Caco-2 (cell line): Measurements from ENCODE around the gene PDE7B. TPM values are rescaled to one million over a fixed set of nuclear protein-coding genes. Genes with fewer than 3 reads are reported as not detected.
"Not testable (repeated sequence)": the region's sequence is repeated elsewhere in the genome, so short reads cannot be mapped to it uniquely, and the experiment has no call there.

Experiments used
- BruUV-seq: library from RNA; stranded (reverse); fragments of 400-500 nt; replicated peaks from 2 replicates; lab custom pipeline; 2021; lab: Mats Ljungman, UMichigan
- CTCF ChIA-PET: fragments of 300-600 bp; sonication (Branson Sonifier 250); formaldehyde crosslinking; loops from one replicate; lab custom pipeline; 2022; ENCODE audit warnings: antibody characterized with exemption; lab: Charles Lee
- POLR2A ChIA-PET: fragments of 300-600 bp; sonication (Branson Sonifier 250); formaldehyde crosslinking; loops from one replicate; lab custom pipeline; 2022; ENCODE audit warnings: antibody characterized with exemption; lab: Charles Lee
- DNase-seq, 2 experiments: peaks; one replicate each; pipeline versions ENCODE4 v3.0.0 to v3.0.0-alpha.2; 2020 to 2022
- H3K27me3 ChIP-seq: replicated peaks from 2 replicates; pipeline ENCODE4 v1.6.0; 2011; ENCODE audit warnings: low read length; ENCODE audit not compliant: control insufficient read depth, insufficient read depth
- H3K36me3 ChIP-seq: 2 replicates; pipeline ENCODE4 v1.5.1; 2011; ENCODE audit warnings: low read length; ENCODE audit not compliant: control insufficient read depth, insufficient read depth
- H3K4me1 ChIP-seq: fragments of 250-450 bp; sonication (Bioruptor Pico); 2 replicates; pipeline ENCODE4 v1.5.1; 2020; ENCODE audit warnings: mild to moderate bottlenecking
- H3K4me3 ChIP-seq: 2 replicates; pipeline ENCODE4 v1.5.1; 2011; ENCODE audit warnings: low read depth, mild to moderate bottlenecking, control low read depth, low read length
- H3K9me3 ChIP-seq: fragments of 250-450 bp; sonication (Bioruptor Pico); 2 replicates; pipeline ENCODE4 v1.5.1; 2020; ENCODE audit warnings: mild to moderate bottlenecking, moderate library complexity
- H3K27ac Mint-ChIP-seq: one replicate; pipeline ENCODE4 v1.8.0; 2022; ENCODE audit warnings: mixed read lengths; ENCODE audit not compliant: unreplicated experiment
- H3K27me3 Mint-ChIP-seq: one replicate; pipeline ENCODE4 v1.8.0; 2022; ENCODE audit warnings: mixed read lengths; ENCODE audit not compliant: insufficient read depth, unreplicated experiment
- H3K36me3 Mint-ChIP-seq: one replicate; pipeline ENCODE4 v1.8.0; 2022; ENCODE audit warnings: mild to moderate bottlenecking, mixed read lengths; ENCODE audit not compliant: insufficient read depth, unreplicated experiment
- H3K4me1 Mint-ChIP-seq: one replicate; pipeline ENCODE4 v1.8.0; 2022; ENCODE audit warnings: low read depth, mixed read lengths; ENCODE audit not compliant: unreplicated experiment
- H3K4me3 Mint-ChIP-seq: one replicate; pipeline ENCODE4 v1.8.0; 2022; ENCODE audit warnings: mild to moderate bottlenecking, moderate library complexity, mixed read lengths; ENCODE audit not compliant: unreplicated experiment
- H3K9me3 Mint-ChIP-seq: one replicate; pipeline ENCODE4 v1.8.0; 2022; ENCODE audit warnings: mixed read lengths; ENCODE audit not compliant: unreplicated experiment
- intact Hi-C: fragments of 100-400 bp; cut with micrococcal nuclease; formaldehyde crosslinking; loops from one replicate; pipeline ENCODE4 v1.10.0; 2022; ENCODE audit not compliant: unreplicated experiment
- total RNA-seq: library from RNA; stranded (reverse); gene quantifications from 2 replicates; pipeline ENCODE4 v1.2.3, GENCODE V29; 2022
- TF ChIP-seq, protein P1 (sequence below), 2 experiments: fragments of 200-600 bp in 1 of 2; IDR thresholded peaks; 1 replicate in 1 of 2; 2 replicates in 1 of 2; pipeline versions ENCODE4 v1.5.1 to v1.8.0; 2011 to 2022; ENCODE audit warnings: antibody characterized with exemption in 1 of 2, control low read depth in 1 of 2, inconsistent platforms in 1 of 2, low read depth in 1 of 2, low read length in 1 of 2, mild to moderate bottlenecking in 1 of 2, moderate library complexity in 1 of 2; ENCODE audit not compliant: insufficient read depth in 1 of 2, severe bottlenecking in 1 of 2, unreplicated experiment in 1 of 2

Gene PDE7B
- total RNA-seq, 1 experiment from 2014 or later: not detected

DNA sequence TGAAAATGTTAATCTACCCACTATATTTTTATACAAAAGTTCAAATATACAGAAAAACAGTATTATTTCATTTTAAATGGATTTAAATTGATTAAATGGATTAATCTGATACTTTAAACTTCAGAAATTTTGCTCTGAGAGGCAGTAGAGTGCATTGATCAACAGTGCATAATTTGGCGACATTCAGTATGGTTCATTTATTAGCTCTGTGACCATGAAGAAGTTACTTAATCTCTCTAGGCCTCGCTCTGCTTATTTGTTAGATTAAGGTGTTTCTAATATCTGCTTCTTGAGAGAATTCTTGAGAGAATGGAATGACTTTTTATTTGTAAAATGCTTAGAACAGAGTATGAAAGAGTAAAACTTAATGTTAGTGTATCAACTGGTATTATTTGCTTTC is 8.9 kb downstream of the PDE7B start:
- intact Hi-C loops: no loop called here
- no peak overlapping the region for H3K4me3 Mint-ChIP-seq
- POLR2A ChIA-PET: no interaction called here

DNA sequence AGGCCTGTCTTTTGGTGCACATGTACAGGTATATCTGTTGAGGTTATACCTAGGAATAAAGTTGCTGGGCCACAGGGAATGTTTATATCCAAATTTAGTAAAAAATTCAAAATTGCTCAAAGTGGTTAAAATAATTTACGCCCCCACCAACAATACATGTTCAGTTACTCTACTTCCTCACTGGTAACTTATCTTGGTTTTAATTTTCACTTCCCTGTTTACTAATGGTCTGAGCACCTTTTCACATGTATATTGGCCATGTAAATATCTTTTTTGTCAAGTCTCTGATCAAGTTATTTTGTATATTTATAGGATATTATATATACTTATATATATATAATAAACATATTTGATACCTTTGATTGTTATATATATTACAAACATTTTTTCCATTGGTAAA is 9.7 kb downstream of the PDE7B start:
- Mint-ChIP-seq H3K27me3 (peaks cover 5% of the 10 kb centered on the region), H3K27ac (no peak overlapping the region), H3K4me3 (no peak overlapping the region), H3K36me3 (no peaks in the 10 kb centered on the region), H3K4me1 (no peaks in the 10 kb centered on the region), H3K9me3 (peaks cover 9% of the 10 kb centered on the region)
- CTCF ChIA-PET: no interaction called here
- Histone ChIP-seq H3K36me3 (no peaks in the 10 kb centered on the region), H3K27me3 (no peaks in the 10 kb centered on the region), H3K4me1 (no peaks in the 10 kb centered on the region), H3K4me3 (no peak overlapping the region), H3K9me3 (no peaks in the 10 kb centered on the region)
- intact Hi-C loops: no loop called here
- POLR2A ChIA-PET: no interaction called here
- TF ChIP-seq, protein P1, sequence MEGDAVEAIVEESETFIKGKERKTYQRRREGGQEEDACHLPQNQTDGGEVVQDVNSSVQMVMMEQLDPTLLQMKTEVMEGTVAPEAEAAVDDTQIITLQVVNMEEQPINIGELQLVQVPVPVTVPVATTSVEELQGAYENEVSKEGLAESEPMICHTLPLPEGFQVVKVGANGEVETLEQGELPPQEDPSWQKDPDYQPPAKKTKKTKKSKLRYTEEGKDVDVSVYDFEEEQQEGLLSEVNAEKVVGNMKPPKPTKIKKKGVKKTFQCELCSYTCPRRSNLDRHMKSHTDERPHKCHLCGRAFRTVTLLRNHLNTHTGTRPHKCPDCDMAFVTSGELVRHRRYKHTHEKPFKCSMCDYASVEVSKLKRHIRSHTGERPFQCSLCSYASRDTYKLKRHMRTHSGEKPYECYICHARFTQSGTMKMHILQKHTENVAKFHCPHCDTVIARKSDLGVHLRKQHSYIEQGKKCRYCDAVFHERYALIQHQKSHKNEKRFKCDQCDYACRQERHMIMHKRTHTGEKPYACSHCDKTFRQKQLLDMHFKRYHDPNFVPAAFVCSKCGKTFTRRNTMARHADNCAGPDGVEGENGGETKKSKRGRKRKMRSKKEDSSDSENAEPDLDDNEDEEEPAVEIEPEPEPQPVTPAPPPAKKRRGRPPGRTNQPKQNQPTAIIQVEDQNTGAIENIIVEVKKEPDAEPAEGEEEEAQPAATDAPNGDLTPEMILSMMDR (IDR thresholded peaks at IDR 0.05; ENCODE audit: insufficient read depth in 1 of 2, low read depth in 1 of 2, low read length in 1 of 2, severe bottlenecking in 1 of 2, unreplicated experiment in 1 of 2): no peak
- no TSS peak for BruUV-seq
- DNase-seq: no peak

More for the DNA sequence above, 8.9 kb downstream of the PDE7B start:
- no peak overlapping the region for H3K27ac Mint-ChIP-seq
- peaks cover 6% of the 10 kb centered on the region for H3K9me3 Mint-ChIP-seq
- no peaks in the 10 kb centered on the region for H3K36me3 ChIP-seq
- DNase-seq: no peak
- H3K27me3 ChIP-seq: no peaks in the 10 kb centered on the region
- BruUV-seq: no TSS peak
- H3K4me1 ChIP-seq: no peaks in the 10 kb centered on the region
- TF ChIP-seq, protein P1 (IDR thresholded peaks at IDR 0.05; ENCODE audit: insufficient read depth in 1 of 2, low read depth in 1 of 2, low read length in 1 of 2, severe bottlenecking in 1 of 2, unreplicated experiment in 1 of 2): no peak
- H3K36me3 Mint-ChIP-seq: no peaks in the 10 kb centered on the region
- CTCF ChIA-PET: no interaction called here
- H3K9me3 ChIP-seq: no peaks in the 10 kb centered on the region
- no peak overlapping the region for H3K4me3 ChIP-seq
- H3K4me1 Mint-ChIP-seq: no peaks in the 10 kb centered on the region
- peaks cover 10% of the 10 kb centered on the region for H3K27me3 Mint-ChIP-seq

DNA sequence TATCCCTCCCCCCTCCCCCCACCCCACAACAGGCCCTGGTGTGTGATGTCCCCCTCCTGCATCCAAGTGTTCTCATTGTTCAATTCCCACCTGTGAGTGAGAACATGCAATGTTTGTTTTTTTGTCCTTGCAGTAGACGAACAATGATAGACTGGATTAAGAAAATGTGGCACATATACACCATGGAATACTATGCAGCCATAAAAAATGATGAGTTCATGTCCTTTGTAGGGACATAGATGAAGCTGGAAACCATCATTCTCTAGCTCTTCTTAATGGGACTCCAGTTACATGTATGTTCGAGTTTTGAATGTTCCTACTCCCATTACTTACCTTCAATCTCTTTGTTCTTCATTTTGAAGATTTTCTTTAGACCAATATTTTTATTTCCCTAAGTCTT is 13.4 kb downstream of the PDE7B start:
- BruUV-seq, H3K36me3 Mint-ChIP-seq, H3K27me3 Mint-ChIP-seq, H3K9me3 Mint-ChIP-seq, DNase-seq, H3K27ac Mint-ChIP-seq, H3K36me3 ChIP-seq, H3K4me1 Mint-ChIP-seq, H3K9me3 ChIP-seq, POLR2A ChIA-PET, H3K4me3 ChIP-seq, H3K27me3 ChIP-seq, intact Hi-C loops, H3K4me1 ChIP-seq, CTCF ChIA-PET, H3K4me3 Mint-ChIP-seq: not testable (repeated sequence)
